HG03469 (cell line): Measurements from ENCODE around the gene MRPS18B.

Experiments used
- ATAC-seq: cut with Tn5 transposase; IDR thresholded peaks from one replicate; pipeline ENCODE4 v1.9.1; 2021; ENCODE audit warnings: mild to moderate bottlenecking, moderate library complexity, moderate number of reproducible peaks; ENCODE audit not compliant: unreplicated experiment

MRPS18B gene

GRCh38 chr6:30601815-30602641, 15.6 kb upstream of the MRPS18B start:
- ATAC-seq, result no peak

DNA sequence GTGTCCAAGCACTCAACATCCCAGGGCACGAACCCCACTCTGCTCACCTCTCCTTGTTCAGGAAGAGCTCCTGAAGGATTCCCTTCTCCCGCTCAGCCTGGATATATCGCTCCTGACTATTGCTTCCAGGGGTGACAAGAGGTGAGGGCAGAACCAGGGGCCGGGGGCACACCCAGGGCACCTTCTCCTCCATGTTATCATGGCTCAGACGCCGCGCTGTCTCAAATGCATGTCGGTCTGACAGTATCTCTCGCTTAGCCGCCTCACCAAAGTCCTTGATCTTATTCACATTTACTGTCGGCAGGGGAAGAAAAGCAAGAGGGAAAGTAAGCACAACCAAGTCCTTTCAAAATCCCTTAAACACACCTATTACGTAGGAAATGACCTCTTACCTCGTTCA, 13.7 kb upstream of the MRPS18B start:
- no peak for ATAC-seq

DNA sequence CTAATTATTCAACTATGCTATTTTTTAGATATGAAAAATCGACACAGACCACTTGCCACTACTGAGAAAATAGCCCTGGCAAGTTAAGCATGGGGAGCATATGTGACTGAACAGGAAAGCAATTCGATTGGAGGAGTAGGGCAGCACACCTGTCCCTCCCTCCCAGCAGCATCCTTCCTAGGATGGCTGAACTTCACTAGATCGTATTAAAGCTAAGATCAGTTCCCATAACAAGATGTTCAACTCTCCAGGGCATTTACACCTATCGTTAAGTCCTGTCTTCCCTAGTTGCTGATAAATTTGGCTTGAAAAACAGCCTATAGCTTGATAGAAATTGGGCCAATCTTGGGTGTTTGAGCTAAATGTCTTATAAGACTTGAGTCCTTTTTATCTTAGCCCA, 7.6 kb upstream of the MRPS18B start:
- ATAC-seq, result no peak

GRCh38 chr6:30611150-30611855, 6.3 kb upstream of the MRPS18B start:
- no peak for ATAC-seq

- no peak for ATAC-seq
These were observed 5.8 kb upstream of the MRPS18B start for GRCh38 chr6:30611856-30612194.

DNA sequence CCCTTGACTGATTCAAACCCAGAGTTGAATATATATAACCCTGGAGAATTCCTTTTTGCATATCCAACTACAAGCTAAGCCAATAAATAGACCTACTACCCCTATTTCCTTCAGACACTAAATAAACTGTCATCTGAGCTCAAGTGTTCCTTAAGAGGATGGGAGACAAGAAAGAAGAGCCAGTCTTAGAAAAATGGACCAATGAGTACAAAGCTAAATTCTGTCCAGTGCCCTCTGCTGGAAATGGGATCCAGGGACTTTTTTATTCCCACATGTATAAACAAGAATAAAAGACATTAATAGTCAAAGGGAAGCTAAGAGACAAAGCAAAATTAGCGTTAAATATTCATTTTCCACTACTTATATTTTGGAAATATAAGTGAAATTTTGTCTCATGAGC, 5.4 kb upstream of the MRPS18B start:
- ATAC-seq, result no peak

GRCh38 chr6:30612687-30613248, 4.9 kb upstream of the MRPS18B start:
- ATAC-seq, result no peak

- no peak for ATAC-seq
These were observed 4.2 kb upstream of the MRPS18B start for GRCh38 chr6:30613251-30614043.

DNA sequence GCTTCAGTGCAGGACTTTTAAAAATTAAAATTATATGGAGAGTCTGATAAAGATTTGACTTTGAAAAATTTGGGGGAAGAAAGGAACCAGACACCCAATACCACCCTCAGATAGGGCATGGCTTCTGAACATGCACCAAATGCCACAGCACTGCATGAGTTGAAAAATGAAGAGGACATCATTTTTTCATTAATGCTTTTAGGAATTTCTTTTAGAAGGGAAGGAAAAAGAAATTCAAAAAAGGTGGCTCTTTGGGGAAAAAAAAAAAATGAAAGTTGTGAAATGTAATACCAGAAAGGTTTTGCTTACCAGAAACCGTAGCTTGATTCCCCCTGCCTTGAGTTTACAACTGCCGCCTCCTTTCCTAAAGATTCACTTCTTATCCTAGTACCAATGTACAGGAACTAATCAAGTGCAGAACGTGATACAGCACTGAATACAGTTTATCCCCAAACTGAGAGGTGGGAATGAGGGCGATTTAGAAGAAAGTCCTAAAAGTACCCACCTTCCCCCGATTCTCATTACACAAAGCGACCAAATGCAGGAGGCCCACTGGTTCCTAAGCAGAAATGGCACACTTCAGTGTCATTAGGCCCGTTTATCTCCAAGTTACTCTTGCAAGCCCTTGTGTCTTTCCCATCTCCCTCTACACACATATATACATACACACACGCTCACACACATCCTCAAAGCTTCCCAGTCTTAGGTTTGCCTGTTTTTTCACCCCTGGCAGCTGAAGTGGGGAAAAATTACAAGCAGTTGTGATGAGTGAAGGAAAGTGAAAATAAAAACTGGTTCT, 3.4 kb upstream of the MRPS18B start:
- ATAC-seq, result no peak

GRCh38 chr6:30614843-30615218, 2.8 kb upstream of the MRPS18B start:
- ATAC-seq, result peak; percentile 25

- ATAC-seq, result no peak
These were observed 2.3 kb upstream of the MRPS18B start for GRCh38 chr6:30615219-30615957.

DNA sequence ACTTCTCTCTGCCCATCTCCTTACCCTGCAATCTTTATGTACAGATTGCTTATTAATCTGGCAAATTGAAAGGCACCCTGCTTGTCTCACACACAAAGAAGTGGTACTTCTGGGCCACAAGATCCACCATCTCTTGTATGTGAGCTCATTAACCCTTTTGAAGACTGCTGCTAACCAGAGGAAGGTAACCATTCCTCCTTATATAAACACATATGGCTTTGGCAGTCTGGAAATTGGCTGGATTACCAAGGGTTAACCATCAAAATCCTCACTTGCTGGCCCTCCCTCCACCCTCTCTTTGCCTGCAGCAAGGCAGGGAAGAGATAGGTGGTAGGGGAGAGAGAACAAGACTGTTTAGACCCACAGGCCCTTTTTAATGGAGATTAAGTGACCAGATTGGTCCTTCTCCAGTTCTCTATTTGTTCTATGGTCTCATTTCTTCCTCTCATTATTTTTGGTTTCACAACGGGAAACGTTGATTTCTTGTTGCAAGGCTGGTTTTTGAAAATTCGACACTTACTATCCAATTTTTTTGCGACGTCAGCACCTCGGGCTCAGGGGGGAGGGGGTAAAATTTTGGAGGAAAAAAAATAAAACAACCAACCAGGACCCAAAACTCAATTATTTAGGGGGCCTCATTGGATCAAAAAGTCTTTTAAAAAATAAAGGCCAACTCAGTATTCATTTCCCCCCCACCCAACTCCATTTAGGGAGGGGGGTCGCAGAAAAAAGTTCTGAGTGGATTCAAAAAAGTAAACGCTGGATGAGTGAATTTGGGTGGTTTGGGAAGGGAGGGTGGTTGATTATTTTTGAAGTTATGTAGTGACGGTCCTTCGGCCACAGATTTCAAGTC, 1.5 kb upstream of the MRPS18B start:
- no peak for ATAC-seq

DNA sequence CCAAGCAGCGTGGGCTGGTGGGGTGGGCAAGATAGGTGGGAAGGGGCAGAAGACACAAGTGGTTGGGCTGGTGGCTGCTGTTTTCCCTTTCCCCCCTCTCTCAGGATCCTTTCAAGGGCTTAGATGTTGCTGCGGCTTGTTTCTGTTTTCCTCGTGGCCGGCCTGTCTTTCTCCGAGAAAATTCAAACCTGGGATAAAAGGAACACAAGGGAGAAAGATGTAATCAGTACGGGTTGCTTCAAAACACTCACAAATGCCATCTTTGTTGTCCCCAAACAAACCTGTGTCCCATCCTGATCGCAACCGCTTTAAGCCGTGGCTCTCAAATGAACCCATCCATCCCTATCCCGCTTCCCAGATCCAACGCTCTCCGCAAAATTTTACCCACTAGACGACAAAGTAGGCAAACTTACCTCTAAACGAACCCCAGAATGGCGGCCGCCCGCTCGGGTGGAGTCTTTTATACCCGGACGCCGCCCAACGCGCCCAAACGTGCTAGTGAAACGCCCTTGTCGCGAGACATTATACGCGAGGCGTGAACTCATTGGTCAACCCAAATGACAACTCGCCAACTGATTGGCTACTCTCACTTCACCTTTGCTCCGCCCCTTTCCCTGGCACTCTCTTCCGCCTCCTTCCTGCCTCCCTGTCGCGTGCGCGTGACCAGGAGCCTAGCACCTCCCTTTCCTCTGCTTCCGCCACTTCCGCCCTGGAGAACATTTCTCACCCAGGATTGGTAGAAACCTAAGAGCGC, 652 bp upstream of the MRPS18B start, which contains the start of gene PPP1R10:
TSS of gene PPP1R10 (minus strand) at position 433 of the 754 bp plus-strand sequence. CDS start 7,299 bp downstream, outside the sequence.
- peak; percentile 60 for ATAC-seq

- no peak for ATAC-seq
These were observed 694 bp downstream of the MRPS18B start for GRCh38 chr6:30618270-30618797.

DNA sequence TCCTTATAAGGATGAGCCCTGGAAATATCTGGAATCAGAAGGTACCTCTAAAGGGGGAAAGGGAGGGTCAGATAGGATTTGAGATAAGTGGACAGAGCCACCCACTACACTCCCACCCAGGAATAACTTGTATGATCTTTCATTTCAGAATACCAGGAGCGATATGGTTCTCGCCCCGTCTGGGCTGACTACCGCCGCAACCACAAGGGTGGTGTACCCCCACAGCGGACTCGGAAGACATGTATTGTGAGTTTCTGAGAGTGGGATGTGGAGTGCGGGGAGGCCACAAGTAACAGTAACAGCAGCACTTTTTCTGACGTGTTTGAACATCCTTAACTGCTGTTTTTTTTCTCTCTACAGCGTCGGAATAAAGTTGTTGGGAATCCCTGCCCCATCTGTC, 1.9 kb downstream of the MRPS18B start:
- no peak for ATAC-seq

DNA sequence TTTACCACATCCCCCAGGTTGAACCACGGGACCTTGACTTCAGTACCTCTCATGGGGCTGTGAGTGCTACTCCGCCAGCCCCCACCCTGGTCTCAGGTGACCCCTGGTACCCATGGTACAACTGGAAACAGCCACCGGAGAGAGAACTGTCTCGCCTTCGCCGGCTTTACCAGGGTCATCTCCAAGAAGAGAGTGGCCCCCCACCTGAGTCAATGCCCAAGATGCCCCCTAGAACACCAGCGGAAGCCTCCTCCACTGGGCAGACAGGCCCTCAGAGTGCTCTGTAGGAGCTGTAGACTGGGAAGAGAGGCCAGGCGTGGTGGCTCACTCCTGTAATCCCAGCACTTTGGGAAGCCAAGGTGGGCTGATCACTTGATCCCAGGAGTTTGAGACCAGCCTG, 7.9 kb downstream of the MRPS18B start:
- ATAC-seq, result no peak

DNA sequence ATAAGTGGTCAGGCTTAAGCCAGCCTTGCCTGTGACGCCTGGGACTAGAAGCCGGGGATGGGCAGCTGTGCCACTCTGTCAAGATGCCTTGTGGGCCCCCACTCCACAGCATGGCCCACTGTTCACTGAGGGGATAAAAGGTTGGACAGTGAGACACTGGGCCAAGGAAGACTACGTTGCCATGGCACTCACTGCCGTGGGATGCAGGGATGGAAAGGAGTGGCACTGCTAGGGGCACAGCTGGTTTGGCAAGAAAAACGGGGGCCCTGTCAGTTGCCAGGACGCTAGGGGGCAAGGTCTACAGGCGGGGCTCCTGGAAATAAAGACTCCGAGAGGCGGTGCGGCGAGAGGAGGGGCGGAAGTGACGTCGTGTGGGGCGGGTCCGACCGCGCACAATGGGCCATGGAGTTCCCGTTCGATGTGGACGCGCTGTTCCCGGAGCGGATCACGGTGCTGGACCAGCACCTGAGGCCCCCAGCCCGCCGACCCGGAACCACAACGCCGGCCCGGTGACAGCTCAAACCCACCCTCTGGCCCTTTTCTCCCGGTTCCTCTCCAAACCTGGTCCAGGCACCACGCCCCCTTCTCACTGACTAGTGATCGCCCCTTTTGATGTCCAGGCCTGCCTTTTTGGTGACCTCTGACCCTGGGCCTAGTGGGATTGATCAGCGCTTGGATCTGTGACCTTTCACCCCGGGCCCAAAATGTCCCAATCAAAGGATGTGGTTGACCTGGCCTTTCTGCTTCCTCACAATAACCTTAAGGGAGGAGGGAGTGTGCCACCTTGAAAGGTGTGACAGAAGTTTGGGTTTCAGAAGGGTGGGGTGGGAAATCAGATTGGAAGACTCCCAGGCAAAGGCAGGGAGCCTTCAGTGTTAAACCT, 9.1 kb downstream of the MRPS18B start, which contains the start of gene ATAT1:
TSS of gene ATAT1 (plus strand) at position 391 of the 883 bp plus-strand sequence.
- ATAC-seq, result no peak
